ENCODE measurements around the gene GIMAP1. TPM values are rescaled to one million over a fixed set of nuclear protein-coding genes. Genes with fewer than 3 reads are reported as not detected.
A peak's percentile ranks its signal among the peaks of the same experiment; 100 is the strongest.

Gene GIMAP1
- total RNA-seq, 4 donors from 2014 or later = 6.6 to 13.0 (median 8.5) TPM

DNA sequence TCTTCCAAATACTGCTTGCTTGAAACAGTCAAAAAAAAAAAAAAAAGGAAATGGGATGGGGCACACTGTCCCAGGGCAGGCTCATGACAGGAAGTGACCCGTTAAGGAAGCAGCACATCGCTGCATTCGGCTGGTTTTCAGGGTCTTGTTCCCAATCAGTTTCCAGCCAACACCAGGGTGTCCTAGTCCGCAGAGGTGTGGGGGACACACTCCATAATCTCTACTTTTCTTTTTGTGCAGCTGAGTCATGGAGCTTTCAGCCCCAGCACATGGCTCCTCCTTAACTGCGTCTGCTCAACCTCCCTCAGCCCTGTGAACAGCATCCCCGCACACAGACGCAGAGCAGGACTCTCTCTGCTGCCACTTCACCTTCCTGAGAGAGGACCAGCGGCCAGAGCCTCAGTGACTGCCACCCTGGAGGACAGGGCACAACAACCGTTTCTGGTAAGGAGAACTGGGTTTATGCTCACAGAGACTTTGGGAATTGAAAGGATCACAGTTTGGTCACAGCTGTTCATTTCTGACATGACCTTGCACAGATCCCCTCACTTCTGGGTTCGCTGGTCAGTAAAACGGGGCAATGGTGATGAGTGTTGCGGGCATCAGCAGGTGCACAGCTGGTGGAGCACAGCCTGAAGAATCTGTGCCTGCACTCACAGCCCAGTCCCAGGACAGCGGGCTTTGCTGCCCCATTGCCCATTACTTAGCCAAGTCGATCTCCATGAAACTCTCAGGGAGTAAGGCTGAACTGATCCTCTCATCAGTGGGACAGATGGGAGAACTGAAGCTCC, 21.0 kb downstream of the GIMAP1 start, which contains the start of gene GIMAP5:
TSS of gene GIMAP5 (plus strand) at position 154 of the 791 bp plus-strand sequence. CDS start 3,467 bp downstream, outside the sequence.
- Histone ChIP-seq H3K27me3 (no peaks in the 10 kb centered on the region), H3K27ac (replicated peaks in 1 of 4) (peak within 1 kb of the TSS; percentile 64 to 77 (median 73)), H3K4me1 (peaks cover 2 to 14% (median 6%) of the 10 kb centered on the region in 4 donors), H3K4me3 (peak within 1 kb of the TSS; percentile 48 to 59 (median 52)), H3K9me3 (no peaks in the 10 kb centered on the region), H3K36me3 (peaks cover 0 to 21% (median 2%) of the 10 kb centered on the region in 4 donors)
- WGBS = 58% methylated on average over 14 of the region's 14 CpGs
- TF ChIP-seq POLR2A (IDR thresholded peaks at IDR 0.05; ENCODE audit: low read depth) (no peak), POLR2AphosphoS5 (IDR thresholded peaks at IDR 0.05) (peak; percentile 54 to 76)
- intact Hi-C loops (cut with DNase I) = no loop called here
- no peak for DNase-seq (ENCODE audit: extremely low spot score)

DNA sequence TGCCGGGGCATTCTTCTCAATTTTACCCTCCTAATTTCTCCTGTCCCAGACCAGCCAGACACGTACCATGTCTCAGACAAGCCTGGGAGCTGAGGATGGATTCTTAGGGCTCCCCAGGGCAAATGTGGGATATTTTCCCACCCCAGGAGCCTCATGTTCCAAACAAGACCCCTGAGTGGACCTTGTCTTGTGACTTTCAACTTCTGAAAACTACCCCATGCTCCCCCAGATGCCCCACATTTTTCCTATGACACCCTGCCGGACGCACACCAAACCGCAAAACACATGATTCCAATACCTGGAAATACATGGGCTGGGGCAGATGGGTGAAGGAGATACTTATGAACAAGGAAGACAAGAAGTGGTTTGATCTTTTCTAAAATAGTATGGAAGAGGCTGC, 21.7 kb downstream of the GIMAP1 start:
- Histone ChIP-seq H3K9me3 (no peaks in the 10 kb centered on the region), H3K4me3 (peak overlapping the region; percentile 48 to 59 (median 52)), H3K27ac (replicated peaks in 1 of 4) (peak overlapping the region; percentile 64 to 77 (median 73)), H3K27me3 (no peaks in the 10 kb centered on the region), H3K36me3 (peaks cover 0 to 27% (median 5%) of the 10 kb centered on the region in 4 donors), H3K4me1 (peaks cover 8 to 20% (median 12%) of the 10 kb centered on the region in 4 donors)
- no peak for DNase-seq (ENCODE audit: extremely low spot score)
- WGBS = 70% methylated on average over 5 of the region's 5 CpGs
- intact Hi-C loops (cut with DNase I) = no loop called here
- TF ChIP-seq POLR2A (IDR thresholded peaks at IDR 0.05; ENCODE audit: low read depth) = no peak
- no peak for TF ChIP-seq POLR2AphosphoS5 (IDR thresholded peaks at IDR 0.05)
- TF ChIP-seq, protein P1, sequence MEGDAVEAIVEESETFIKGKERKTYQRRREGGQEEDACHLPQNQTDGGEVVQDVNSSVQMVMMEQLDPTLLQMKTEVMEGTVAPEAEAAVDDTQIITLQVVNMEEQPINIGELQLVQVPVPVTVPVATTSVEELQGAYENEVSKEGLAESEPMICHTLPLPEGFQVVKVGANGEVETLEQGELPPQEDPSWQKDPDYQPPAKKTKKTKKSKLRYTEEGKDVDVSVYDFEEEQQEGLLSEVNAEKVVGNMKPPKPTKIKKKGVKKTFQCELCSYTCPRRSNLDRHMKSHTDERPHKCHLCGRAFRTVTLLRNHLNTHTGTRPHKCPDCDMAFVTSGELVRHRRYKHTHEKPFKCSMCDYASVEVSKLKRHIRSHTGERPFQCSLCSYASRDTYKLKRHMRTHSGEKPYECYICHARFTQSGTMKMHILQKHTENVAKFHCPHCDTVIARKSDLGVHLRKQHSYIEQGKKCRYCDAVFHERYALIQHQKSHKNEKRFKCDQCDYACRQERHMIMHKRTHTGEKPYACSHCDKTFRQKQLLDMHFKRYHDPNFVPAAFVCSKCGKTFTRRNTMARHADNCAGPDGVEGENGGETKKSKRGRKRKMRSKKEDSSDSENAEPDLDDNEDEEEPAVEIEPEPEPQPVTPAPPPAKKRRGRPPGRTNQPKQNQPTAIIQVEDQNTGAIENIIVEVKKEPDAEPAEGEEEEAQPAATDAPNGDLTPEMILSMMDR (IDR thresholded peaks at IDR 0.05) = no peak
- TF ChIP-seq EP300 (IDR thresholded peaks at IDR 0.05) = no peak

DNA sequence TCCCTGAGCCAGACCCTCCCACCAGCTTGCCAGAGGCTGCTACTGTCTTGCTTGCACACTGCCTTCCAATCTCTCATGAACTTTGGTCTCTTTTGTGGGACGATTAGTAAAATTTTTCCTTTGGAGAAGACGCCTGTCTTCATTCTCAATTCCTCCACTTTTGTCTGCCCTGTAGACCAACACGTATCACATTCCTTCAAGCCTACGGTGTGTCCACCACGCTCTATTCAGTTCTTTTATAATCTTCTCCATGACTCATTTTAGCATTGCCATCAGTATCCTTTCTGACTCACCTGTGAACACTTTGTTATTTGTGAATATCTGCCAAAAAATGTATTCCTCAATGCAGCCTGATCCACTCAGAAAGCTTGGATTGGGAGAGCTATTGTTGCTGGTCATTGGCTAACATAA, 22.2 kb downstream of the GIMAP1 start:
- DNase-seq (ENCODE audit: extremely low spot score) = no peak
- Histone ChIP-seq H3K4me1 (peaks cover 13 to 25% (median 17%) of the 10 kb centered on the region in 4 donors), H3K27ac (replicated peaks in 1 of 4) (peak overlapping the region; percentile 64 to 77 (median 73)), H3K27me3 (no peaks in the 10 kb centered on the region), H3K9me3 (no peaks in the 10 kb centered on the region), H3K4me3 (peak overlapping the region; percentile 48 to 59 (median 52)), H3K36me3 (peaks cover 0 to 32% (median 6%) of the 10 kb centered on the region in 4 donors)
- intact Hi-C loops (cut with DNase I) = no loop called here
- TF ChIP-seq POLR2A (IDR thresholded peaks at IDR 0.05; ENCODE audit: low read depth) (no peak), POLR2AphosphoS5 (IDR thresholded peaks at IDR 0.05) (peak in 1 of 2 donors; percentile 81)
- 64% methylated on average over 5 of the region's 5 CpGs for WGBS

DNA sequence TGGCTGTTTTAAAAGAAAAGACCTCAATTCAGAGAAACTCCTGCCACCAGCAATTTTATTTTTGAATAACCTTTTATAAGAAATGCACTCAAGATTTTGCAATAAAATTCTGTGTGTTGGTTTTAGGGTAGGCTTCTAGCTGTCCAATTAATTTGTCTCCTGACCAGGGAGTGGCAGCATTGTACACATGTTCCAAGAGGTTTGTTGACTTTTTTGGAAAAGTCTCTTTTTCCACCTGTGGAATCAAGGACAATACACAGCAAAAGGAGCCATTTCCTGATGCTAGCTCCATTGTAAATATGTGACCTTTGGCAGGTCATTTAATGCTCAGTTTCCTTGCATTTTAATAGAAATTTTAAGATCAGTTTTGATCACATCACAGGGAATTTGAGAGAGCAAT, 22.6 kb downstream of the GIMAP1 start:
- TF ChIP-seq POLR2A (IDR thresholded peaks at IDR 0.05; ENCODE audit: low read depth) = no peak
- TF ChIP-seq, protein P1 (IDR thresholded peaks at IDR 0.05) = peak in 1 of 3 experiments; percentile 11
- H3K27ac ChIP-seq (replicated peaks in 1 of 4) = peak overlapping the region; percentile 52 to 77 (median 69)
- no peaks in the 10 kb centered on the region for H3K9me3 ChIP-seq
- H3K36me3 ChIP-seq = peaks cover 0 to 36% (median 6%) of the 10 kb centered on the region in 4 donors
- H3K27me3 ChIP-seq = no peaks in the 10 kb centered on the region
- H3K4me1 ChIP-seq = peaks cover 18 to 29% (median 22%) of the 10 kb centered on the region in 4 donors
- peak overlapping the region; percentile 48 to 59 (median 52) for H3K4me3 ChIP-seq
- intact Hi-C loops (cut with DNase I) = no loop called here
- no peak for DNase-seq (ENCODE audit: extremely low spot score)

DNA sequence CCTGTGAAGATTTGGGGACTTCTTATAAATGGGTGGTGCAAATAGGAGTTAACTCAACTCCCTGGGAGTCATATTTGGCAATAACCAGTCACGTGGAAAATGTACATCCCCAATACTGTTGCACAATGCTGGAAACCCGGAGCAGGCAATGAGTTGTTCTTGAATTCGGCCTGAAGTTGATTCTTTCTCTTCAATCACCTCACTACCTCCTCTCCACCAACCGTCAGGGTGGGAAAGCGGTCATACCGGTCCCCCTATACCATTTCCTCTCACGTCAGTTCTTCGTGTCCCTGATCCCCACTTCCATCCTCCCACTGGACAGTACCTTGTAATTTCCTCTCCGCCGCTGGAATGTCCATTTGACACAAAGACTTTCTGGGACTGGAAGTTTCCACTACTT, 23.6 kb downstream of the GIMAP1 start:
- intact Hi-C loops (cut with DNase I) = no loop called here
- WGBS = 71% methylated on average over 10 of the region's 10 CpGs
- no peaks in the 10 kb centered on the region for H3K9me3 ChIP-seq
- H3K27me3 ChIP-seq = no peaks in the 10 kb centered on the region
- H3K27ac ChIP-seq (replicated peaks in 1 of 4) = peak overlapping the region; percentile 3 to 64 (median 52)
- TF ChIP-seq POLR2AphosphoS5 (IDR thresholded peaks at IDR 0.05) = peak in 1 of 2 donors; percentile 28
- no peak for TF ChIP-seq POLR2A (IDR thresholded peaks at IDR 0.05; ENCODE audit: low read depth)
- H3K4me1 ChIP-seq = peaks cover 28 to 34% (median 31%) of the 10 kb centered on the region in 4 donors
- no peak for DNase-seq (ENCODE audit: extremely low spot score)
- peaks cover 0 to 42% (median 6%) of the 10 kb centered on the region in 4 donors for H3K36me3 ChIP-seq
- peak overlapping the region; percentile 48 to 59 (median 52) for H3K4me3 ChIP-seq

DNA sequence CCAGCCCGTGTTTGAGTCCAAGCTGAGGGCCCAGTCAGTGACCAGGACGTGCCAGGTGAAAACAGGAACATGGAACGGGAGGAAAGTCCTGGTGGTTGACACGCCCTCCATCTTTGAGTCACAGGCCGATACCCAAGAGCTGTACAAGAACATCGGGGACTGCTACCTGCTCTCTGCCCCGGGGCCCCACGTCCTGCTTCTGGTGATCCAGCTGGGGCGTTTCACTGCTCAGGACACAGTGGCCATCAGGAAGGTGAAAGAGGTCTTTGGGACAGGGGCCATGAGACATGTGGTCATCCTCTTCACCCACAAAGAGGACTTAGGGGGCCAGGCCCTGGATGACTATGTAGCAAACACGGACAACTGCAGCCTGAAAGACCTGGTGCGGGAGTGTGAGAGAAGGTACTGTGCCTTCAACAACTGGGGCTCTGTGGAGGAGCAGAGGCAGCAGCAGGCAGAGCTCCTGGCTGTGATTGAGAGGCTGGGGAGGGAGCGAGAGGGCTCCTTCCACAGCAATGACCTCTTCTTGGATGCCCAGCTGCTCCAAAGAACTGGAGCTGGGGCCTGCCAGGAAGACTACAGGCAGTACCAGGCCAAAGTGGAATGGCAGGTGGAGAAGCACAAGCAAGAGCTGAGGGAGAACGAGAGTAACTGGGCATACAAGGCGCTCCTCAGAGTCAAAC, 26.0 kb downstream of the GIMAP1 start:
- H3K4me1 ChIP-seq = peaks cover 37 to 49% (median 48%) of the 10 kb centered on the region in 4 donors
- peak overlapping the region in 2 of 4 donors; percentile 14 to 18 for H3K27ac ChIP-seq (replicated peaks in 1 of 4)

More for the DNA sequence above, 26.0 kb downstream of the GIMAP1 start:
- intact Hi-C loops (cut with DNase I) = no loop called here
- 88% methylated on average over 14 of the region's 14 CpGs for WGBS
- Histone ChIP-seq H3K27me3 (no peaks in the 10 kb centered on the region), H3K4me3 (no peak overlapping the region), H3K36me3 (peaks cover 0 to 42% (median 6%) of the 10 kb centered on the region in 4 donors), H3K9me3 (no peaks in the 10 kb centered on the region)
- TF ChIP-seq, protein P1 (IDR thresholded peaks at IDR 0.05) = no peak
- TF ChIP-seq POLR2AphosphoS5 (IDR thresholded peaks at IDR 0.05) (no peak), EP300 (IDR thresholded peaks at IDR 0.05) (no peak), POLR2A (IDR thresholded peaks at IDR 0.05; ENCODE audit: low read depth) (no peak)
- DNase-seq (ENCODE audit: extremely low spot score) = no peak
